Liver (tissue), 3 donors: ENCODE results near the gene NUDT22.

Experiments
- EGR1 ChIP-seq, 2 donors: IDR thresholded peaks; 2 replicates each; pipeline ENCODE4 v1.6.1; 2016 to 2018; ENCODE audit warnings: antibody characterized with exemption in 2 of 2, low read depth in 2 of 2
- GABPA ChIP-seq, 2 donors: IDR thresholded peaks in 1 of 2; conservative IDR thresholded peaks in 1 of 2; 2 replicates each; pipeline ENCODE4 v1.6.1; 2016; ENCODE audit warnings: antibody characterized with exemption in 2 of 2, mild to moderate bottlenecking in 1 of 2, moderate library complexity in 1 of 2
- HNF4A ChIP-seq, 2 donors: conservative IDR thresholded peaks; 2 replicates each; pipeline ENCODE4 v1.6.1; 2016; ENCODE audit warnings: antibody characterized with exemption in 2 of 2, mild to moderate bottlenecking in 2 of 2
- JUND ChIP-seq, 2 donors: IDR thresholded peaks; 2 replicates each; pipeline ENCODE4 v1.6.1; 2016; ENCODE audit warnings: antibody characterized with exemption in 2 of 2
- NR2F2 ChIP-seq: IDR thresholded peaks from 2 replicates; pipeline ENCODE4 v1.6.1; 2016; ENCODE audit warnings: antibody characterized with exemption
- RAD21 ChIP-seq, 2 donors: IDR thresholded peaks; 2 replicates each; pipeline ENCODE4 v1.6.1; 2016; ENCODE audit warnings: antibody characterized with exemption in 2 of 2, mild to moderate bottlenecking in 2 of 2
- SP1 ChIP-seq: IDR thresholded peaks from 2 replicates; pipeline ENCODE4 v1.6.1; 2018; ENCODE audit warnings: antibody characterized with exemption, mild to moderate bottlenecking
- TAF1 ChIP-seq: conservative IDR thresholded peaks from 2 replicates; pipeline ENCODE4 v1.6.1; 2016; ENCODE audit warnings: antibody characterized with exemption, mild to moderate bottlenecking
- YY1 ChIP-seq: IDR thresholded peaks from 2 replicates; pipeline ENCODE4 v1.6.1; 2016; ENCODE audit warnings: antibody characterized with exemption, mild to moderate bottlenecking
- TF ChIP-seq, protein P1 (sequence below): IDR thresholded peaks from 2 replicates; pipeline ENCODE4 v1.6.1; 2016; ENCODE audit warnings: antibody characterized with exemption
- TF ChIP-seq, protein P2 (sequence below): fragments of 150-350 bp; IDR thresholded peaks from 2 replicates; pipeline ENCODE4 v1.5.1; 2017; ENCODE audit warnings: improper control_type of control experiment, low read depth, low read length; ENCODE audit not compliant: missing input control
- TF ChIP-seq, protein P3 (sequence below): IDR thresholded peaks from 2 replicates; pipeline ENCODE4 v1.6.1; 2016; ENCODE audit warnings: antibody characterized with exemption
- TF ChIP-seq, protein P4 (sequence below): IDR thresholded peaks from 2 replicates; pipeline ENCODE4 v1.6.1; 2016; ENCODE audit warnings: antibody characterized with exemption, mild to moderate bottlenecking
- donor health status: healthy.
- donor health status: healthy.

DNA sequence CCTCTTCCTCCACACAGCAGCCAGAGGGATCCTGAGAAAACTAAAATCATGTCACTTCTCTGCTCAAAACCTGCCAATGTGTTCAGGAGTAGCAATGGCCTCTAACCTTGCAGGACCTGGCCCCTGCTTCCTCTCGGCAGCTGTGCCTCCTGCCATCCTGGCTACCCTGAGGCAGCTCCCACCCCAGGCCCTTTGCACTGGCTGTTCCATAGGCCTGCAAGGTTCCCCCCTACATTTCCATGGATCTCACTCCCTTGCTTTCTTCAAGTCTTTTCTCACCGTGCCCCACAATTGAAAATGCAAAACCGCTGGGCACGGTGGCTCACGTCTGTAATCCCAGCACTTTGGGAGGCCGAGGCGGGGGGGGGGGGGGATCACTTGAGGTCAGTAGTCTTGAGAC, 42.2 kb upstream of the NUDT22 start:
- TF ChIP-seq, protein P1, sequence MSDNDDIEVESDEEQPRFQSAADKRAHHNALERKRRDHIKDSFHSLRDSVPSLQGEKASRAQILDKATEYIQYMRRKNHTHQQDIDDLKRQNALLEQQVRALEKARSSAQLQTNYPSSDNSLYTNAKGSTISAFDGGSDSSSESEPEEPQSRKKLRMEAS, result no peak
- TF ChIP-seq, protein P2, sequence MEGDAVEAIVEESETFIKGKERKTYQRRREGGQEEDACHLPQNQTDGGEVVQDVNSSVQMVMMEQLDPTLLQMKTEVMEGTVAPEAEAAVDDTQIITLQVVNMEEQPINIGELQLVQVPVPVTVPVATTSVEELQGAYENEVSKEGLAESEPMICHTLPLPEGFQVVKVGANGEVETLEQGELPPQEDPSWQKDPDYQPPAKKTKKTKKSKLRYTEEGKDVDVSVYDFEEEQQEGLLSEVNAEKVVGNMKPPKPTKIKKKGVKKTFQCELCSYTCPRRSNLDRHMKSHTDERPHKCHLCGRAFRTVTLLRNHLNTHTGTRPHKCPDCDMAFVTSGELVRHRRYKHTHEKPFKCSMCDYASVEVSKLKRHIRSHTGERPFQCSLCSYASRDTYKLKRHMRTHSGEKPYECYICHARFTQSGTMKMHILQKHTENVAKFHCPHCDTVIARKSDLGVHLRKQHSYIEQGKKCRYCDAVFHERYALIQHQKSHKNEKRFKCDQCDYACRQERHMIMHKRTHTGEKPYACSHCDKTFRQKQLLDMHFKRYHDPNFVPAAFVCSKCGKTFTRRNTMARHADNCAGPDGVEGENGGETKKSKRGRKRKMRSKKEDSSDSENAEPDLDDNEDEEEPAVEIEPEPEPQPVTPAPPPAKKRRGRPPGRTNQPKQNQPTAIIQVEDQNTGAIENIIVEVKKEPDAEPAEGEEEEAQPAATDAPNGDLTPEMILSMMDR, result no peak
- TF ChIP-seq HNF4A (conservative IDR thresholded peaks at IDR 0.05), result no peak
- no peak for TF ChIP-seq TAF1
- no peak for TF ChIP-seq YY1
- TF ChIP-seq, protein P3, sequence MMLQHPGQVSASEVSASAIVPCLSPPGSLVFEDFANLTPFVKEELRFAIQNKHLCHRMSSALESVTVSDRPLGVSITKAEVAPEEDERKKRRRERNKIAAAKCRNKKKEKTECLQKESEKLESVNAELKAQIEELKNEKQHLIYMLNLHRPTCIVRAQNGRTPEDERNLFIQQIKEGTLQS, result no peak
- no peak for TF ChIP-seq GABPA (IDR thresholded peaks at IDR 0.05 in 1 of 2, conservative IDR thresholded peaks at IDR 0.05 in 1 of 2)
- TF ChIP-seq, protein P4, sequence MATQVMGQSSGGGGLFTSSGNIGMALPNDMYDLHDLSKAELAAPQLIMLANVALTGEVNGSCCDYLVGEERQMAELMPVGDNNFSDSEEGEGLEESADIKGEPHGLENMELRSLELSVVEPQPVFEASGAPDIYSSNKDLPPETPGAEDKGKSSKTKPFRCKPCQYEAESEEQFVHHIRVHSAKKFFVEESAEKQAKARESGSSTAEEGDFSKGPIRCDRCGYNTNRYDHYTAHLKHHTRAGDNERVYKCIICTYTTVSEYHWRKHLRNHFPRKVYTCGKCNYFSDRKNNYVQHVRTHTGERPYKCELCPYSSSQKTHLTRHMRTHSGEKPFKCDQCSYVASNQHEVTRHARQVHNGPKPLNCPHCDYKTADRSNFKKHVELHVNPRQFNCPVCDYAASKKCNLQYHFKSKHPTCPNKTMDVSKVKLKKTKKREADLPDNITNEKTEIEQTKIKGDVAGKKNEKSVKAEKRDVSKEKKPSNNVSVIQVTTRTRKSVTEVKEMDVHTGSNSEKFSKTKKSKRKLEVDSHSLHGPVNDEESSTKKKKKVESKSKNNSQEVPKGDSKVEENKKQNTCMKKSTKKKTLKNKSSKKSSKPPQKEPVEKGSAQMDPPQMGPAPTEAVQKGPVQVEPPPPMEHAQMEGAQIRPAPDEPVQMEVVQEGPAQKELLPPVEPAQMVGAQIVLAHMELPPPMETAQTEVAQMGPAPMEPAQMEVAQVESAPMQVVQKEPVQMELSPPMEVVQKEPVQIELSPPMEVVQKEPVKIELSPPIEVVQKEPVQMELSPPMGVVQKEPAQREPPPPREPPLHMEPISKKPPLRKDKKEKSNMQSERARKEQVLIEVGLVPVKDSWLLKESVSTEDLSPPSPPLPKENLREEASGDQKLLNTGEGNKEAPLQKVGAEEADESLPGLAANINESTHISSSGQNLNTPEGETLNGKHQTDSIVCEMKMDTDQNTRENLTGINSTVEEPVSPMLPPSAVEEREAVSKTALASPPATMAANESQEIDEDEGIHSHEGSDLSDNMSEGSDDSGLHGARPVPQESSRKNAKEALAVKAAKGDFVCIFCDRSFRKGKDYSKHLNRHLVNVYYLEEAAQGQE, result no peak
- no peak for TF ChIP-seq JUND (IDR thresholded peaks at IDR 0.05)
- TF ChIP-seq NR2F2, result no peak
- no peak for TF ChIP-seq SP1
- TF ChIP-seq RAD21 (IDR thresholded peaks at IDR 0.05), result no peak
- no peak for TF ChIP-seq EGR1 (IDR thresholded peaks at IDR 0.05; ENCODE audit: low read depth in 2 of 2)
